ENCODE results near the gene NPAS3.

The NPAS3 gene

DNA sequence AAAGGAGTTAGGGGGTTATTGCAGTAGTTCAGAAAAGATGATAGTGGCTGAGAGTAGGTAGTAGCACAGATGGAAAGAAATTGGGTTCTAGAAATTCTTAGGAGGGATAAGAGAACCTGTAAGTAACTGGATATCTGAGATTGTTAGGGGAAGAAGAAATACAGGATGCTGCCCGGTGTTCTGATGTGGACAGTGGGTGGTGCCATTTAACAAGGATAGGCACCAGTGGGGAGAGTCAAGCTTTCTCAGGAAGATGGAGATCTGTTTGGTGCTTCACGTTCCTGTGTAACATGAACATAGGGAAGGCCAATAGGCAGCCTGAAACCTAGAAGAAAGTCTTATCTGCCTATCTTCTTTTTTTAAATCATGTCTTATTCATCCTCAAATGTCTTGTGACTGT, 245.9 kb downstream of the NPAS3 start:
- DNase-seq (ENCODE audit: low spot score): no peak

DNA sequence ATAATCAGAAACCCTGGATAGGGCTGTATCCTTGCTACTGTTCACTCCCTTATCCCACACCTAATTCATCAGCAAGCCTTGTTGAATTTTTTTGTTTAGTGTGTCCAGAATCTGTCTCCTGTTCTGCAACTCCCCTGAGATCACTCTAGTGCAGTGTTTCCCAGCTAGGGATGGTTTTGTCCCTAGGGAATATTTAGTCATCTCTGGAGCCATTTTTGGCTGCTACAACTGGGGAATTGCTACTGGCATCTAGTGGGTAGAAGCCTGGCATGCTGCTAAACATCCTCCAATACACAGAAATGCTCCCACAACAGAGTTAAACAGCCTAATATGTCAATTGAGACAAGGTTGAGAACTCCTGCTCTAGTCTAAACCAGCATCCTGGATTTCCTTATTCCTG, 248.0 kb downstream of the NPAS3 start:
- no peak for DNase-seq (ENCODE audit: low spot score)

DNA sequence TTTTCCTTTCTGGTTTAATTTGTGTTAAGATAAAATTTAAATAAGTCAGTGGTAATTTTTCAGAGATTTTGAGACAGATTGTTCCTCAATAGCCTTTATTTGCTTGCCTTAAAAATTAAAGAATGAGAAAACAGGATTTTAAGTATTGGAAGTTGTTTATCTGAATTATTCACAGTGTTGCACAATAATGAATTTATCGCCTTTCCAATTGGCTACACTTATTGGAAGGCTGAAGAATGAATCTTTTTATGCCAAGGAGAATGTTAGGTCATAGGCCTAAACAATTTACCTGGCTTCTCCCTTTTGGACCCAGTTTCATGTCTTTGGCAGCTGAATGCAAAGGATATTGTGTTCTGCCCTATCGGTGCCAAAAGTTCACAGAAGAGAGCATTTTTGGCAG, 250.2 kb downstream of the NPAS3 start:
- no peak for DNase-seq (ENCODE audit: low spot score)

DNA sequence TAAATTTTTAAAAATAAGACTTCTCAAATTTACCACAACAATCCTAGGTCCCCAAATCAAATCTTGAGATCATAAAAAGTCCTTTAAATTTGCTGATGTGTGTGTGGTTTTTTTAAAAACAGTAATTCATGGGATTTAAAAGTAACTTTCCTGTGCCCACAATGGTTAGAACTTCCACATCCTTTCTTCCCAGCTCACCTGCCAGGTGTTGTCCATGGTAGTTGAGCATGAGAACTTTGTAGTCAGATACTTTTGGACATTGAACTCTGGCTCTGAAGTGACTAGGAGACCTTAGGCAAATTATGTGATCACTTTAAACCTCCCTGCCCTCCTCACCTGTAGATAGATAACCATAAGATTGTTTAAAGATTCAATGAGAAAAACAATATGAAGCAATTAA, 253.2 kb downstream of the NPAS3 start:
- no peak for DNase-seq (ENCODE audit: low spot score)

DNA sequence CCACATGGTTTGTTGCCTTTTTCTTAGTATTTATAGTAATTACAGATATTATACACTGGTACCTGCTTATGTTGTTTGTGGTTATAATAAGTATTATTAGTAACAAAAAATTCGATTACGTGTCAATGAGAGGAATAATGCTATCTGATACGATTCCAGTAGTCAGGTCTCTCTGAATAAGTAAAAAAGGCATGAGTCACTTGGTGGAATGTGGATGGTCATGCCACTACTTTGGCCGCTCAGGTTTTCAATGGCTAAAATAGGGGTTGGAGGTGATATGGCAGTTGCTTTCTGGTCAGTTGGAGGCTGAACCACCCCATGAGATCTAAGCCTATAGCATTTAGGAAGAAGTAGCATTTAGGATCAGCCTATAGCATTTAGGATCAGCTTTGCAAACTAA, 255.9 kb downstream of the NPAS3 start:
- DNase-seq (ENCODE audit: low spot score): no peak

DNA sequence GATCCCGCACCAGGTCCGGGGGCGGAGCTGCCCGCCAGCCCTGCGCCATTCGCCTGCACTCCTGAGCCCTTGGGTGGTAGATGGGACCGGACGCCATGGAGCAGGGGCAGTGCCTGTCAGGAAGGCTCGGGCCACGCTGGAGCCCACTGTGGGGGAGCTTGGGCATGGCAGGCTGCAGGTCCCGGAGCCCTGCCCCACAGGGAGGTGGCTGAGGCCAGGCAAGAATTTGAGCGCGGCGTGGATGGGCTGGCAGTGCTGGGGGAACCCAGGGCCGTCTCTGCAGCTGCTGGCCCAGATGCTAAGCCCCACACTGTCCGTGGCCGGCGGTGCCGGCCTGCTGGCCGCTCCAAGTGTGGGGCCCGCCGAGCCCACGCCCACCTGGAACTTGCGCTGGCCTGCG, 260.0 kb downstream of the NPAS3 start:
- no peak for DNase-seq (ENCODE audit: low spot score)

DNA sequence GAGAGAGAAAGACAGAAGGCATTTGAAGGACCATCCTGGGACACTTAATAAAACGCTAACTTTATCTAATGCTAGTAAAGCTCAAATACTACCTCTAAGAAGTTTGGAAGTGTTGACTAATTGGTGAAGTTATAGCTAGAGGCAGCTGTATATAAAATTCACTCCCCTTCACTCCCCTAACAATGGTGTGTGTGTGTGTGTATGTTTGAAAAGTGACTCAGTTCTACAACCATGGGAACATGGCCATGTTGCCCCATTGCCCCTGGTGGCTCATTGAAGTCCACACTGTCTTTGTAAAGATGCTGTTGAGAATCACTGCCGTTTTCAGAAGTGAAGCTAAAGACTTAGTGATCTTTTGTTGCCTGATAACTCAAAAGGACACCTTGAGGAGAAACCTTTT, 262.4 kb downstream of the NPAS3 start:
- no peak for DNase-seq (ENCODE audit: low spot score)

DNA sequence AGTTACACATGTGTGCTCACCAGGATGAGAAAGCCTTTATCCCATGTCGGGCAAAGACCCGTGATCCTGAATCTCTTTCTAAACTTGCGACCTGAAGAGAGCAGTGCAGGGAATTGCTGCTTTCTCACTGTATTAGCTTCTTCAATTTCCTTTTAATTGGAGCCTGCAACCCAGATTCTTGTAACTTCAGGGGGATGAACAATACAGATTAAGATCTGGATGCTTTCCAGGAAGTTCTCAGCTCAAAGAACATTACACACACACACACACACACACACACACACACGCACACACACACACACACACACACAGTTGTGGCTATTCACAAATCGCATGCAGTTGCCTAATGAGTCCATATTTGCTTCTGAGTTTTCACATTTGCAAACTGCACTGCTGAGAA, 268.3 kb downstream of the NPAS3 start:
- DNase-seq (ENCODE audit: low spot score): no peak

DNA sequence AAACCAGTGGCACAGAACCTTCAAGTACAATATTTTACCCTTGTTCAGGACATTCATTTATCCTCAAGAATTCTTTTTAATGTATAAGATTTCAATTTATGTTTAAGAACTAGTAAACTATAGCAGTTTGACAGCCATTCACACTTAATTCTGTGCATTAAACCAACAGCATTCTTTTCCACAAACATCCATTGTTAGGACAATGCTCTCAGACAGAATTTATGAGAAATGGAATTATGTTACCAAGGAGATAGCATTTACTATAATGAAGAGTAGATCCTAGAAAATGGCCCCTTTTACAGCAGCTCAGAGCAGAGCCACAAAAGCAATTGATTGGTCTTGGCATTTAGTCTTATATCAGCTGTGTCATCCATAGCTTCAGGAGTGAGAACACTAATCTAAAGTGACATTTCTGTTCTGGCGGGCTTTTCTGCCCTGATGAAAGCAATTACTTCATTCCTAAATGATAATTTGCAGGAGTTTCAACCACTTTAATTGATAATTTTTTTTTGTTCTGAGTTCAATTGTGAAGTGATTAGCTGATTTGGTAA, 268.9 kb downstream of the NPAS3 start:
- no peak for DNase-seq (ENCODE audit: low spot score)

DNA sequence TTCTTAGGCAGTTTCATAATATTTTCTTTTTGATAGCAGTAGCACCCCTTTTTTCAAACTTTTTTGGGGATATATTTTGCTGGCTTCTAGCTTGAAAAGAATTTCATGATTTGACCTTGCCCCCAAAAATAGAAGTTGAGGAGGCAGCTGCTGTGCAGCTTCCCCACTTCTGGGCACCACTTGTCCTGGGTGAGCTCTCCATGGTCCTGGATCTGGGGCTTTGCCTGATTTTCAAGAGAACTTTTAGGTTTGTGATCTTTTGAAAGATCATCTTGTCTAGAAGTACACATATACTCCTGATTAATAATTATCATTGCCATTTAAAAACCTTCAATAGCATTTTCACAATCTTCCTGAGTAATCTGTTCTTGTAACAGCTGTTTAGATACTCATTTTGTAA, 271.6 kb downstream of the NPAS3 start:
- DNase-seq (ENCODE audit: low spot score): no peak

DNA sequence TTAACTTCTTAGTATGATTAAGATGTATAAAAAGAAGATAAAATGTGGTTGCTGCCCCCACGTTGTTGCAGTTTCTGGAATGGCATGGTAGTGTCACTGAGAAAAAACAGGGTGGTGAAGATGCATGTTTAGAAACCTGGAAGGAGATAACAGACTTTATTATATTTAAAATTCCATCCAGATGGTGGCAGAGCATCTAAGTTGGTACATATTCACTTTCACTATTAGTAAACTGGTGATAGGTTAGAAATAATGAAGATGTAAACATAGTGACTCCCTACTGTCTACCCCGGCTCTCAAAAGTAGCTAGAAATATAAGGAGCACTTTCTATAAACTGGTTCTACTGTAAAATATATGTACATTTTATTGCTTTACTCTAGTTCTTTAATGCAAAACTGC, 279.3 kb downstream of the NPAS3 start:
- DNase-seq (ENCODE audit: low spot score): no peak

DNA sequence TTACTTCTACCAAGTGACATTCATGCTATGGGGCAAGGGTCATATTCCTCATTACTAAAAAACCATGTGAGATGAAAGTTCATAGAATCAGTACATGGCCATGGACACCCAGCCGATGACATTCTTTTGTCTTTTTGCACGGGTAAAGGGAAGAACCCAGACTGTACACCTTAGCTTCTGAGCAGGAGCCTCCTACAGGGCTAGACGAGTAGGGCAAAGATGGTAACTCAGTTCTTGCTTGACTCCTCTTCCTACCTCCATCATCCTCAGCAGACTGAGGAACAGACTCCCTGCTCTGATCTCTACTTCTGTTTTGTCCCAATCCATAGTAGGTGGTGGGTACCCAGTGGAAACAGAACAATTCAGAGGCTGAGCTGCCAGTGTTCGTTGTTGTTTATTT, 281.3 kb downstream of the NPAS3 start:
- DNase-seq (ENCODE audit: low spot score): no peak

DNA sequence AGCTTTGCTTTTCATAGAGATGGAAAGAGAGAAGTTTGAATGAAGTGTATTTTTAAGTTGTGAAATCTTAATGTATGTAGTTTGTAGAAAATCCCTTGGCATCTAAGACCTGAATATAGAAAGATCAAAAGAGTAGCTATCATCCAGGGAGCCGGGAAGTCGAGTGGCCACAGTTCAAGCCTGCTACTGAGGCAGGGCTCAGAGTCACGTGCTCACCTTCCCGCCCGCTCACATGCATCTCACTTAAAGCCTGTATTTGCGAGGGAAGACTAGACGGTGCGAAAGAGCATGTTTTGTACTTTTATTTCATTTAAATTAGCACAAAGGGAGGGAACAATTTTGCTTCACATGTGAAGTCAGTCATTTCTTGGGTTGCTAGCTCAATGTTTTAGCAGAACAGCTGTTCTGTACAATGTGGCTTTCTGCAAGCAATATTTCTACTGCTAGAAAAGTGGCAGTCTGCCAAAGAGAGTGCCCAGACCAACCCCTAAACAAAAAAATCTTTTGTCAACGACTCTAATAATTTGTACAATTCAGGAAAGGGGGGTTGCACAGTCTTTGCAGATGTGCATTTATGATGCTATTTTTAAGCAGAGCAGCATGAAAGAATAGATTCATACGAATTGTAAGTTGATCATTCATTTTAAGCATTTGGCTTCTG, 290.7 kb downstream of the NPAS3 start:
- DNase-seq (ENCODE audit: low spot score): no peak

DNA sequence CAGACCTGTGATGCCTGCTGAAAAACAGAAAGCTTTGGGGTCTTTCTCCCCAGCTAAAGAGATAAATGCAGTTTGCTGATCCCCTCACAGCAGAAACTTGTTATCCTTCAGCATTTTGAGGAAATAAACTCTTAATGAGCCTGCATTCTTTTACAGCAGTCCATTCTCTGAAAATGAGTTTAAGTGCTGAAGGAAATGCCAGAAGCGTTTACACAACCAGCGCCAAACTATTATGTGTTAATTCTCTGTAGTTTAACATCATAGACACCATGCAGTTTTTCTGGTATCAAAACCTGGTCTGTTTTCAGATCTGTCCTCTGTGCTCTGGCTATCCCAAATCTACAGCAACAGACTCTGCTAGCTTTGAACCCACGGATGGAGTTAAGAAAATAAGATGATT, 291.3 kb downstream of the NPAS3 start:
- DNase-seq (ENCODE audit: low spot score): no peak

DNA sequence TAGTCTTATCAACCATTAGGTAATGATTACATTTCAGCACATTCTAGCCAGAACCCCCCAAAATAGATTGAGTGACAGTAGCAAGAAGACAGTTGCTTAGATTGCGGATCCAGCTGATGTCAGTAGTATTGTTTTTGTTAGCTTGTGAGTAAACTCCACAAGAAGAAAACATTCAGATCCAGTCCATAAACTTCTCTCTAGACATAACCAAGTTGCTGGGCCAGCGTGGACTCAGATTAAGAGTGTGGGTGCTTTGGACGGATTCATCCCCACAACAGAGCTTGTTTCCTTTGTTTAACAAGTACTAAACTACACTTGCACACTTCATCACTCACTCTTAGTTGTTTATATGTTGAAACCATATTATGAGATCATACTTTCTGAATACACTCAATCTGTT, 293.4 kb downstream of the NPAS3 start:
- DNase-seq (ENCODE audit: low spot score): no peak

DNA sequence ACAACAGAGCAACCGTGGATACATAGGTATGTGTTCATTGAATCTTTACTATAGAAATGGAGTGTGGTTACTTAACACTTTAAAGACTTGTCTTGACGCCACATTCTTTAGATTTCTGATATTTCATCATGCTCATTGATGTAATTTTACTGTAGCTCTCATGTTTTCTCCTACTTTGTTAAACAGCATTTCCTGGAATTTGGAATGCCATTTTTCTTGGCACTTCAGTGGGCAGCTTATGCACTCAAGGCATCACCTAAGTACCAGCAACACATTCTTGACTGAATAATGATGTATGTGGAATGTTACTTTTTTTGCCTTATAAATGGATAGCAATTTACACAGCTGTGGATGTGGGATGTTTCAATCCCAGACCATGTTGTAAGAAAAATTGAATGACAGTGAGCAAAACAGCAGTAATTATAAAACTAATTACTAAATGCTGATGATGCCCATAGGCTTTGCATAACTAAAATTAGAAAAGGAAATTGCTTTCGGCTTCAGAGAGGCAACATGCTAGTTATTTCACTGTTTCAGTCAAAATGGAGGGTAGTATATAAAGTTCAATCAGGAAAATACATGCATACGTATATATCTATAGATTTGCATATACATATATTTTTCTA, 298.5 kb downstream of the NPAS3 start:
- DNase-seq (ENCODE audit: low spot score): no peak

DNA sequence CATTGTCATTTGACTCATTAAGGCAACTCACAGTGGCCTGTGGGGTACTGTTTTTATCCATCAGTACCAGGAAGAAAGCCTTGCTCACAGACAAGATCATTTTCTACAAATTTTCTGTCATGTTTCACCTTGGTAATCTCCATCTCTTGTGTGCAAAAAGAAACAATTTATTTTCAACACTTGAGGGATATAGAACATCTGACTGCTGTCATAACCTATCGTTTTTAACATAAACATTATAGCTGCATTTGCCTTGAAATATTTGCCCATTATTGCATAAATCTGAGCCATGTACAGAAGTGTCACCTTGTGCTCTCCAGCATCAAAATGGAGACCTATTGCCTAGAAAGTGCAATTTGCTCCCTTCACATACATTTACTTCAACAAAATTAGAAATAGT, 300.8 kb downstream of the NPAS3 start:
- no peak for DNase-seq (ENCODE audit: low spot score)

DNA sequence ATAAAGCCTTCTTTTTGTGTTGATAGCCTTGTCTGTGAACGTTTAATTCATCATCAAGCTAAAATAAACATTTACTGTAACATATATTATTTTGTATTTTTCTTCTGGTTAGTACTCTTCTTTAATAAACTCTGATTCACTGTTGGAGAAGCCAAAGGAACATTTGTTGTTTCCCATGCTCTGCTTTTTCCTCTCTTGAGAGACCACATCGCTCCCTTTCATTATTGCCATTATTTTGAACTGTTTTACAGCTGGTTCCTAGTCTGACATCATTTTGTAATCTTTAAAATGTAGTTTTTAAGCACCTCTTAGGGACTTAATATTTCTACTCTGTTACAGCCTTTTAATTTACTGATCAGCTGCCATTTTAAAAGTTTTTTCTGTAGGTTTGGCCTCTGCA, 301.8 kb downstream of the NPAS3 start:
- DNase-seq (ENCODE audit: low spot score): no peak

DNA sequence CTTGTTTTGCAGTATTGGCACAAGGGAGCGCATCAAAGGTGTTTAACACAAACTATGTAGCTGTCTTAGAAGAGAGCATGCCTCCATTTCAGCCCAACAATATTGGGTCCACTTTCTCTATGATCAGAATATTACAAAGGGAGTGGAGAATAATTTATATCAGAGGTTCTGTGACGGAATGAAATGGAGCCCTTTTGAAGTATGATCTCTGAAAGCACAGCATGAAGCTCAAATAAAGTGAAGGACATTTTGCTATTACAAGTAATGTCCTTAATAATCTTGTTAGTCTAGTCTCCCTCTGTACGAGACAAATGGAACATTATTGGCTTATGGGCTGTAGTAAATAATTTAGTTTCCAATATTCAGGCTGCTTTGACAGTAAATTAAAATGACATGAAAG, 302.7 kb downstream of the NPAS3 start:
- no peak for DNase-seq (ENCODE audit: low spot score)

DNA sequence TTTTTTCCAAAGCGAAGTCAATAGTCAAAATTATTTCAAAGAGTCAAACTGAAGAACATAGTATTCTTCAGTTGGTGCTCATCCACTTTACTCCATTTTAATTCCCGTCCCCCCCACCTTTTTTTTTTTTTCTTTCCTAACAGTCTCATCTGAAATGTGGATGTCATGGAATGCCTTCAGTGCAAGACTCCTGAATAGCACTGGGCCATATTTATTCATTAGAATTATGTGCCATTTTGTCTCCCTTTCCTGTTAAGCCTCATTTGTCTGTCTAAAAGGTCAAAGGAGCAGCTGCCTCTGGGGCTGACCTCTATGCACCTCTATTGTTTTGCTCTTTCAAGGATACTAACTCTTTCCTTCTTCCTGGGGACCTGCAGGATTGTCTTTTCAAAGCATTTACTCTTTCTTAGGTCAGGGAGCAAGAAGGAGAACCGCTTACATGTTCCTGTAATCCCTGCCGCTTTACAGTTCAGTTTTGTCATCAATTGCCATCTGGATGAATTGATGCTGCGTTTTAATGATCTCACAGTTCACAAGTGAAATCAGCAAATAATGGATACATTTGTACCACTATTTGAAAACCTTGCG, 310.6 kb downstream of the NPAS3 start:
- no peak for DNase-seq (ENCODE audit: low spot score)

DNA sequence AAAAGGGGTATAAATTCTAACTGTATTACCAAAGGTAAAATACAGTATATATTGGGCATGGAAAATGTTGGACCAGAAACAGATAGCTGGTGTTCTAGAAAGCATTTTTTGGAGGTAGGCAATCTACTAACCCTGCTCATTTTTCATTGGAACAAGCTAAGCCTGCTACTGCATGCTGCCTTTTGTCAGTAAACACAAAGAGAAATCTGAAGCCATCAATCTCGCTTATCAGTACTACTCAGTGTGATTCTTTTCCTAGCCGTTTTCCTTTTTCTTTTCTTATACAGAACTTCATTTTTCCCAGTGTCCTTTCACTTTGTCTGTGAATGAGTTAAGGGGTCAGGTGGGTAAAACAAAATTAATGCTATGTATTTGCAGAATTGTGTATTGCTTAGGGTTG, 312.3 kb downstream of the NPAS3 start:
- no peak for DNase-seq (ENCODE audit: low spot score)

DNA sequence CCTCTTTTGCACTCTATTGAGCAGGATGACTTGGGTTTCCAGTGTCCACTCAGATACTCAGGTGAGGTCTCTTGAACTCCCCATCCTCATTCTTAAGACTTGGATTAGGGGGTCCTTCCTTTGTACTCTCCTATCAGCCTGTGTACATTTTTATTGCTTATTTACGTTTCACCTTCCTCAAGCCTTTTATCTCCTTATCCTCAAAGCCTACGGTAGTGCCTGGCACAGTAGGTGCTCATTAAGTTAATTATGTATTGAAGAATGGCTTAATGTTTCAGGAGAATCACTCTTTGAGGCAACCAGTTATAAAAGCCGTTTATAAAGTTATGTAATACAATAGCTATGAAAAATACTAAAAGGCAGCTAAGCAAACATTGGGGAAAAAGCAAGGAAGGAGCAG, 315.7 kb downstream of the NPAS3 start:
- DNase-seq (ENCODE audit: low spot score): no peak

DNA sequence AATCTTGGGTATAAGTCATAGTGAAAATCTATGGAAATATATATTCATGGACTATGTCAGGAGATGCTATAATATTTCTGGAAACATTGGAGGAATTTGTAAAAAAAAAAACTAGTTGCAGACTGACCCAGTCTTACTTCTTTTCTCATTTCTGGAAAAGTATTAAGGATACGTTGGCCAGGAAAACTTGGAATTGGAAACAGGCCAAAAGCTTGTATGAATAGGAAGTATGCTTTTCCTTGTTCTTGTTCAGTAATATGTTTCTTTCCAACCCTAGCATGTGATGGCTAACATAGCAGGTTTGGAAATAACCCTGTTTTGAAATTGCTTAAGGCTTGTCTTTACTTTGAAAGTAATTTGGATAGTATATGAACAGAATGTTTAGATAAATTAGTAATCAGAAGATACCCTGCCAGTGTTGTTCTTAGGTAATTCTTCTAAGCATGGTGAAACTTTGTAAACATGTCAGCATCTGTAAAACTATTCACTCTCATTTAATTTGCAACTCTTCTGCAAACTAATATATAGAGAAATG, 316.2 kb downstream of the NPAS3 start:
- DNase-seq (ENCODE audit: low spot score): no peak

Measured in LoVo (cell line).